Measurements from ENCODE around the gene ANKRD52. TPM values are rescaled to one million over a fixed set of nuclear protein-coding genes. Genes with fewer than 3 reads are reported as not detected.

Gene ANKRD52
- total RNA-seq, 1 donor from 2014 or later = 44.8 TPM

- CTCF ChIA-PET = interaction anchor here (1.0 kb wide), 1 partner anchor 71 kb away, joined by 3 read pairs; the partner anchor contains the start of gene SMARCC2
- Mint-ChIP-seq H3K27me3 (no peaks in the 10 kb centered on the region), H3K4me3 (no peak overlapping the region), H3K36me3 (ENCODE audit: low read depth) (peaks cover 9% of the 10 kb centered on the region), H3K4me1 (peaks cover 21% of the 10 kb centered on the region), H3K27ac (no peak overlapping the region), H3K9me3 (no peaks in the 10 kb centered on the region)
- DNase-seq (no peak), ATAC-seq (ENCODE audit: low read depth) (no peak)
- TF ChIP-seq CTCF (IDR thresholded peaks at IDR 0.05) = no peak
- POLR2A ChIA-PET = no interaction called here
- intact Hi-C loops (cut with micrococcal nuclease) = no loop called here
Measured at GRCh38 chr12:56260380-56260779, 2.2 kb upstream of the ANKRD52 start.

- H3K36me3 Mint-ChIP-seq (ENCODE audit: low read depth) = peaks cover 24% of the 10 kb centered on the region
- no peaks in the 10 kb centered on the region for H3K27me3 Mint-ChIP-seq
- no peaks in the 10 kb centered on the region for H3K9me3 Mint-ChIP-seq
- ChIA-PET POLR2A (interaction anchor here (0.6 to 2.9 kb wide), 10 partner anchors 8 to 205 kb away, joined by 3 to 22 read pairs (median 4); partner anchors contain the start of genes CNPY2, COQ10A, PAN2 and RNF41), CTCF (interaction anchor here (1.1 to 2.1 kb wide), 9 partner anchors 8 to 213 kb away, joined by 3 to 14 read pairs (median 8); partner anchors contain the start of genes COQ10A, RNF41 and ZC3H10)
- TF ChIP-seq CTCF (IDR thresholded peaks at IDR 0.05) = no peak
- H3K4me3 Mint-ChIP-seq = peak overlapping the region; percentile 91
- H3K4me1 Mint-ChIP-seq = peaks cover 21% of the 10 kb centered on the region
- intact Hi-C loops (cut with micrococcal nuclease) = loop anchor here (1.0 to 2.0 kb wide), 9 partner anchors 8 to 520 kb away; partner anchors contain the start of genes CS and NABP2
- DNase-seq (no peak), ATAC-seq (ENCODE audit: low read depth) (no peak)
- peak overlapping the region; percentile 77 for H3K27ac Mint-ChIP-seq
Measured at GRCh38 chr12:56258820-56259183, 618 bp upstream of the ANKRD52 start.

GRCh38 chr12:56257491-56258067, 605 bp downstream of the ANKRD52 start:
- POLR2A ChIA-PET = interaction anchor here (0.8 to 2.9 kb wide), 11 partner anchors 10 to 153 kb away, joined by 3 to 22 read pairs (median 4); partner anchors contain the start of genes COQ10A, ESYT1, PA2G4 and PAN2
- intact Hi-C loops (cut with micrococcal nuclease) = loop anchor here (1.0 to 2.0 kb wide), 9 partner anchors 10 to 518 kb away; partner anchors contain the start of genes CS and NABP2
- DNase-seq (no peak), ATAC-seq (ENCODE audit: low read depth) (no peak)
- CTCF ChIA-PET = interaction anchor here (0.6 to 2.1 kb wide), 17 partner anchors 9 to 212 kb away, joined by 3 to 14 read pairs (median 4); partner anchors contain the start of genes CNPY2, COQ10A, RNF41 and ZC3H10
- Mint-ChIP-seq H3K4me1 (peaks cover 21% of the 10 kb centered on the region), H3K27me3 (no peaks in the 10 kb centered on the region), H3K27ac (peak overlapping the region; percentile 70), H3K9me3 (no peaks in the 10 kb centered on the region), H3K4me3 (peak overlapping the region; percentile 87), H3K36me3 (ENCODE audit: low read depth) (peaks cover 36% of the 10 kb centered on the region)
- no peak for TF ChIP-seq CTCF (IDR thresholded peaks at IDR 0.05)

GRCh38 chr12:56257071-56257470, 1.1 kb downstream of the ANKRD52 start:
- Mint-ChIP-seq H3K27me3 (no peaks in the 10 kb centered on the region), H3K36me3 (ENCODE audit: low read depth) (peaks cover 41% of the 10 kb centered on the region), H3K4me1 (peaks cover 21% of the 10 kb centered on the region), H3K9me3 (no peaks in the 10 kb centered on the region), H3K27ac (peak overlapping the region; percentile 70), H3K4me3 (peak overlapping the region; percentile 87)
- no peak for ATAC-seq (ENCODE audit: low read depth)
- intact Hi-C loops (cut with micrococcal nuclease) = no loop called here
- no peak for TF ChIP-seq CTCF (IDR thresholded peaks at IDR 0.05)
- no peak for DNase-seq
- CTCF ChIA-PET = interaction anchor here (0.6 to 2.1 kb wide), 6 partner anchors 9 to 204 kb away, joined by 3 to 14 read pairs (median 4); no protein-coding TSS in a partner anchor
- POLR2A ChIA-PET = interaction anchor here (0.6 to 2.9 kb wide), 8 partner anchors 8 to 214 kb away, joined by 3 to 22 read pairs (median 4); partner anchors contain the start of genes COQ10A, PA2G4 and SMARCC2
